Embryonic facial prominence (tissue), 1 donor: ENCODE measurements around the gene C11orf68.

Experiments
- DNase-seq: peaks from one replicate; pipeline ENCODE4 v3.0.0-alpha.2; 2016; ENCODE audit errors: extremely low spot score

Gene C11orf68

DNA sequence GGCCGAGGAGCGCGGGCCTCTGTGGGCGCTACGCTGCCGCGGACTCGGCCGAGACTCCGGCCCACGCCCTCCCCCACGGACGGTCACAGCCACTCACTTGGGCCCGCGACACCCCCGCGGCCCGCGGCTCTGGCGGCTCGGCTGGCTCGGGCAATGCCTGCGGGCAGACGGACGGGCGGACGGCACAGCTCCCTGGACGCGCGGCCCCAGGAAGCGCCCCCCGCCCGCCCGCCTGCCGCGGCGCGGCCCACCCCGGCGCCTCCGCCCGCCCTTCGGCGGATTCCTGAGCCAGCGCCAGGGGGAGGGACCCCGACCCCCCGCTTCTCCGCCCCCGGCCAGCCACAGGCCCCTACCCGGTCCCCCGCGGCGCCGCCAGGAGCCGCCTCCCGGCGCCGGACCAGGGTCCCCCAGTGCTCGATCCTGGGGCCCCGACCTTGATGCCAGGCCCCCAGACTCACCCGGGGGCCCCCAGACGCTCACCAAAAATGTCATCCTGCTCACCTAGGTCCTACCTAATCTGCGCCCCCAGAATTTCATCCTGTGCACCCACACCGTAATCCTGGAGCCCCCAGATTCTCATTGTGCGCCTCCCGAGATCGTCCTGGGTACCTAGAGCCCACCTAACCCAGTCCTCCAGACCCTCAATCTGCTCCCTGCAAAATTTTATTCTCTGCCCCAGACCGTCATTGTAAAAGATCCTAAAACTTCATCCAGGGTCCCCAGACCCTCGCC, 46.1 kb downstream of the C11orf68 start, which contains the start of gene EFEMP2:
EFEMP2 (minus strand) TSS at position 215 of the 732 bp plus-strand sequence. CDS start 446 bp downstream, outside the sequence.
- DNase-seq = no peak

DNA sequence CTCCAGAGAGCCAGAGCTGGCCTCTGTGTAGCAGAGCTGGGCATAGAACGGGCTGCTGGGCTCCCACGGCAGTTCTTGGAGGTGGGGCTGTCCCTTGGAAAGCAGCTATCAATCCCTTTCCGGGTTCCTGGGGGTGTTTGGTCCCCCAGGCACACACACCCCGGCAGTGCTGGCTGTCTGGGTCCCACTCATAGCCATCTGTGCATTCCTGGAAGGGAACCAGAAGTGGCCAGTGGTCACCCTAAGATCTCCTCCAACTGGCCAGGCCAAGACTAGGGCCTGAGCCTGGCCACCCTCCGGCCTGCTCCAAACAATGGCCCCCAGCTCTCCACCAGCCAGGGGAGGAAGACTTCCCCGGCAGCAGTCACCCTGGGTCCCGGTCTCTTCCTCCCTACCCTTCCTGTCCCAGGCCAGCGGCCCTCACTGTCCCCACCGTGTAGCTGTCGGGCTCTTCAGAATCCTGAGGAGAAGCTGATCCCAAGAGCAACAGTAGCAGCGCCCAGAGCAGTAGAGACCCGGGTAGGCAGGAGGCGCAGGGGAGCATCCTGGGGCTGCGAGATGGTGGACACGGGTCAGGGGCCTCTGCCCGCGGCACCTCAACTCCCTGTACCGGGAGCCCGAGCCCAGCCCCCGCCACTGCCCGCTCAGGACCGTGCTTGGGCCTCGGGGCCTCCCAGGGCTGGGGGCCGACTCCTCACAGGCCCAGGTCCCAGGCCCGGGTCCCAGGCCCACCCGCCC, 46.9 kb downstream of the C11orf68 start:
- no peak for DNase-seq

DNA sequence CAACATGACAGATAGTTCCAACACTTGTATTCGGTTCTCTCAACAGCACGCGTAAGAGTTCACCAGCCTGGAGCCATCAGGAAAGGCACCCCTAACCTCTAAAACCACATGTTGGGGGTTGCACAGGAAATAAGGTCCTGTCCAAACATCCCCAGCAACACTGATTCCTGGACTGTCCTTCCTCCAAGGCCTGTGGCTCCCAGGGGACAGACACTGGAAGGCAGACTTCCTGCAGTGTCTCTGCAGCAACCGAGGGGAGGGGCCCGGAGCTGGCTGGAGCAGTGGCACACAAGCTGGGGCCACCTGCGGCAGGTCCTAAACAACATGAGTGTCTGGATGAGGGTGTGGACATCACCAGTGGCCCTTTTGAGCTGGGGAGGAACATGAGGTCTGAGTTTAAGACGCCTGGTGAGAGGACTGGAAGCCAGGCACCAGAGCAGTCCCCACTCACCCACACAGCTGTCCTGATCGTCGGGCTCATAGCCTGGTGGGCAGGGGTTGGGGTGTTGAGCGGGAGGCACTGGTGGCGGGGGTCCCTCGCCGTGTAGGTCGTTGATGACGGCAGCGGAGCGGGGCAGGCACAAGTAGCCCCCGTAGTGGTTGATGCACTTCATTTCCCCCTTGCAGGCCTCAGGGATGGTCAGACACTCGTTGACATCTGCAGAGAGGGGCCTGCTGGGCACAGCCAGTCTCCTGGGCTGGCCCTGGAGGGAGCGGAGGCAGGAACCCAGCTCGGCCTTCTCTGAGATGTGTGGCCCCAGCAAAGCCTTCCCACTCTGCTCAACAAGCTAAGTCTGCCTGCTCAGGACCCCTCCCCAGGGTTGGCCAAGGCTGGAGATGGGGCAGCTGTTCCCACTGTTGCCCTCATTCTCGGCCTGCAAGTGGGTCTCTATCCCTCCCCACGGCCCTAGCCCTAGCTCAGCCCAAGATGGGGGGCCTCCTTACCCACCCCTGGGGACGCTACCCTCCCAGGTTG, 47.9 kb downstream of the C11orf68 start:
- no peak for DNase-seq

DNA sequence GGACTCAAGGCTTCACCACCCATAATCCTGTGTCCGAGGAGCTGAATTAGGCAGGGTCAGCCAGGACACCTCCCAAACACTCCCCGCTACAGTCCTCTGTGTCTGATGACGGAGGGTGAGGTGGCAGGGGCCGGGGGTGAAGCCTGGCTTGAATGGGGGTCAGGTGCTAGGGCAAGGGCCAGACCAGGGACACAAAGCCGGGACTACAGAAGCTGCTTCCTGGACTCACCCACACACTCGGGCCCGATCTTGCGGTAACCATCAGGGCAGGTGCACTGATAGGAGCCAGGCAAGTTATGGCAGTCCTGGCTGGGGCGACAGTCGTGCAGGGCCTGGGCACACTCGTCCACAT, 48.6 kb downstream of the C11orf68 start:
- no peak for DNase-seq

DNA sequence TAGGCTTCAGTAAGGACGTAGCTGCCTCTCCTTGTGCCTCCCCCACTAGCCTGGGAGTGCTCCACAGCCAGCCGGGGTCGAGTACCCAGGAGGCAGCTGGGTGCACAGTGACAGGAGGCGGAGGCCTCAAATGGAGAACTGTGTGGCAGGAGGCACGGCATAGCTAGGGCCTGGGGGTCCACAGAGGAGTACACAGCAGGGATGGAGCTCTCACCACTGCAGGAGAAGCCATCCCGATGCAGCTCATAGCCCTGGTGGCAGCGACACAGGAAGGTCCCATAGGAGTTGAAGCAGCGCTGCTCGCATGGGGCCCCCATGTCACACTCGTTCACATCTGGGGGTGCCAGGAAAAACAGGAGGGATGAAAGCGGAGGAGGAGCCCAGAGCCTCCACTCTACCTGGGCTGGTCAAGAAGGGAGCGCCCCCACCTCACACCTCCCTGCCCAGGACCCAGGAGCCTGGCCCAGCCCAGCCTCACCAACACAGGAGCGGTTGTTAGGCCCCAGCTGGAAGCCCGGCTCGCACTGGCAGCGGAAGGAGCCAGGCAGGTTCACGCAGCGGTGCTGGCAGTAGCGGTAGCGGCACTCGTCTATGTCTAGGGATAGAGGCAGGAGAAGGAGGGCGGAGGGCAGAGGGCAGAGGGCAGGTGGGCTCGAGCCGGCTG, 49.1 kb downstream of the C11orf68 start:
- no peak for DNase-seq

DNA sequence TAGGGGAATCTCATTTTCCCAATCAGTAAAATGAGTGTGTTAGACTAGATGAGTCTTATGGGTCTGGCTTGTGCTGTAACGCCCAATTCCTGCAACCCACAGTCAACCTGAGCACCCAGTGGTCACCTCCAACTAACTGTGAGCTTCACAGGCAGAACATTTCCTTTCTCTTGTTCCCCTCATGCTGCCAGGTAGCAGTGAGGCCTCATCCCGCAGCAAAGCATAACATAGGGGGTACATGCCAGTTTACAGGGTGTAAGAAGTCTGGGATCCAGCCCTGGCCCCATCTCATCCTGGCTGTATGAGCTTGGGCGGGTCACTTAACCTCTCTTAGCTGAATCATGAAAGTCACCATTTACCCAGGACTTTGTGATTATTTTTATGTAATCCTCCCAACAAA, 50.0 kb downstream of the C11orf68 start:
- DNase-seq = no peak

DNA sequence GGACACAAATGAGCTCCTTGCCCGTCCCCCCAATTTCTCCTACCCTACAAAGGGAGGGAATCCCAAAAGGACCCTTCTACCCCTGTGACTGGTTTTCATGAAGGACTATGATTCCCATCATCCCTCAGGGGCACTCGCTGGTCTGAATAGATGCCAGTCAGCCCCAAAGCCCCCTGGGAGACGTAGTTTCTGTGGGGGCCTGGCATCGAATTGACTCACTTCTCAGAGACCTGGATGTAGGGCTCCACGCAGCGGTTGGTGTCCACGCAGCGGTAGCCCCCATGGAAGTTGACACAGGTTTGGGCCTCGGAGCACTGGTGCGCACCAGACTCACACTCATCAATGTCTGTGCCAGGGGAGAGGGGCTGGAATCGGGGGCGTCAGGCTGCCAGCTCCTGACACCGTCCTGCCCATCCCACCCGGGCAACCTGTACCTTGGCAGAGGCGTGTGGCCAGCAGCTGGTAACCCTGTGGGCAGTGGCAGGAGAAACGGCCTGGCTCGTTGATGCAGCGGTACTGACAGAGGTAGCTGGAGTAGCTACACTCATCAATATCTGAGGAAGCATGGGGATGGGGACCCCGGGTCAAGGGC, 50.7 kb downstream of the C11orf68 start:
- no peak for DNase-seq

DNA sequence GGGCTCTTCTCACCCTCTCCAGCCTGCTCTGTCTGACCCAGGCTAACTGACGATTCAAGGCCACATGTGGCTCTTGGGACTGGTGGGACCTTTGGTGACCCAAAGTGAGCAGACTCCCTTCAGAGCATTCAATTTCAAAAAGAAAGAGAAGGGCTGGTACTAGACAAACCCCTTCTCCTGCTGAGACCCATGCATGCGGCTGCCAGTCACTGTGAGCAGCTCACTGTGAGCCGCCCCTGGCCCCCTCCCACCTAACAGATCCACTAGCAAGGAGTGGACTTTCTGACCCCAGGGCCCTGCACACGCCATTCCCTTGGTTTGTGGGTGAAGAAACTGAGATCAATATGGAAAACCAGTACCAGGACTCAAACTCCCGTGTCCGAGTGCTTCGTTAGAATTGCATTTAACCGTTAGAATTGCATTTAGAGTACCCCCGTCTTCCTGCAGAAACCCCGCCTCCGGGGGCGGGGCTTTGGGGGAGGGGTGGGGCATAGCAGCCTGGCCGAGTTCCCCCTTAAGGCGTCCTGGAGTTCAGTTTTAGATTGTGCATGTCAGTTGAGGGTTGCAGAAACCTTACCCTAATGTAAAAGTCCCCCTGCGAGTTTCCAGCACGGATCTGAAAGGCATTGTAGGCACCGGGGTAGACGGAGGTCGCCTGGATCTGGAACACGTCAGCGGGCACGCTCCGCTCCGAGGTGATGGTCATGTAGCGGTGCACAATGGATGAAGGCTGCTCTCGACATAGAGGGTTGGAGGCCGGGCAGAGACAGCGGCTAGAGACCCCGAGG, 51.4 kb downstream of the C11orf68 start:
- DNase-seq = no peak
